Stimulated activated CD8-positive, alpha-beta memory T cell treated with anti-CD3 and anti-CD28 coated beads, Interleukin-2, amount 100 ng/mL, for 48 hours (primary cell): ENCODE data around the gene COPS6.

Source experiments
- DNase-seq, 2 donors: peaks; one replicate each; pipeline ENCODE4 v3.0.0-alpha.2; 2020; ENCODE audit warnings: low read depth in 2 of 2

COPS6 gene

DNA sequence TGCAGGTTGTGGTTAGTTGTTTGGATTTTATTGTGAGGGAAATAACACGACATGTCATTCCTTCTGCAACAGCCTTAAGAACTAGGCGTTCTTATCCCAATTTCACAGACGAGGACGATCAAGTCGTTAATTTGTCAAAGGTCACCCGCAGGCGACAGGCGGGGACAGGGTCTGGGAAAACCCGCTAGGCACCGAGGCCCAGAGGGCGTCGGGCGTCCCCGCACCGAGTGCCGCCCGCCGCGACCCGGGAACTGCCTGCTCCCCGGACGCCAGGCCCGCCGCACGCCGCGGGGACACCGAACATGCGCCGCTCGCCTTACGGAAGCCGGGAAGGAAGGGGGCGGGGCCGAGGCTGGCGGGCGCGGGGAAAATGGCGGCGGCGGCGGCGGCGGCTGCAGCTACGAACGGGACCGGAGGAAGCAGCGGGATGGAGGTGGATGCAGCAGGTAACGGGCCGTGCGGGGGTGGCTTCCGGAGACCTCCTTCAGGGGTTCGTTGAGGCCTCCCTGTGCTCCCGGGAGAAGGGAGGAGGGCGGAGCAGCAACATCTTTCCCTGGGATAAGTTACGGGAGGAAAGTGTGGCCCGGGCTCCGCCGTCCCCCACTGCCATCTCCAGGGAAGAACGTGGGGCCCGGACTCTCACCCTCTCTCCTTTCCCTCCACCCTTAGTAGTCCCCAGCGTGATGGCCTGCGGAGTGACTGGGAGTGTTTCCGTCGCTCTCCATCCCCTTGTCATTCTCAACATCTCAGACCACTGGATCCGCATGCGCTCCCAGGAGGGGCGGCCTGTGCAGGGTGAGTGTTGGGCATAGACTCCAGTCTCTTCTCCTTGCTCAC lies at the start of gene COPS6:
COPS6 (plus strand) TSS at position 349 of the 837 bp plus-strand sequence; CDS start at position 371, 22 bp downstream.
- DNase-seq = peak; percentile 81 to 83

DNA sequence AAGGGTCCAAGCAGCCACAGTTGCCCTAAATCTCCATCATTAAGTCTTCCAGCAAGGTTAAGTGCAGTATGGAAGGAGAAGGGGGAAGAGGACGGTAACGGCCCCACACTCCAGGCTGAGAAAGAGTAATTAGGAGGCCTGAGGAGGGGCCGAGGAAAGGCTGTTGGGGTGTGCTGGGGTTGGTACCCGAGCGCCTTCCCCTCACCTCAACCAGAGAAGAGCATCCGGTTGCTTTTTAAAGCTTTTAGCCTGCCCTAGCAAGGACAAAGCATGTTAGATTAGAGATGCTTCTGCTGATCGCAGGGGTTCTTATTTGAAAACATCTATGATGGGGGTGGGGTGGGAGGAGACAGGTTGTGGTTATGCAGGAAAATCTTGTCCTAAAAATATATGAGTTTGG lies 48.2 kb upstream of the COPS6 start:
- DNase-seq = no peak

DNA sequence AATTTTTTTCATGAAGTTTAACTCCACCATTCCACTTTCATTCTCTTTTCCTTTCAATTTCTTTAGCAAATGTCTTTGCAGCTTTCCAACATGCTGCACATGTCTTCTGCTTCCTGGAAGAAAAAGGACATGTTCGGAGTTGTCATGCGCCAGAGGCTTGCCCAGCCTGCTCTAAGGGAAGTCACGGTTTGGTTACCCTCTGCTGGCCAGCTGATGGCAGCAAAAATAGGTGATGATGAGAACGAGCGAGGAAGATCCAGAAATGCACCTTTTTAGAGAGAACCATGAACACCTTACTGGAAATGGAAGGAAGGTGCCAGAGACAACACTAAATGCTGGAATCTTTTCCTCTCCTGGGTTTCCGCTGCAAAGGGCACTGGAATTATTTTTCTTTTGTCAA lies 44.1 kb upstream of the COPS6 start:
- DNase-seq = no peak

DNA sequence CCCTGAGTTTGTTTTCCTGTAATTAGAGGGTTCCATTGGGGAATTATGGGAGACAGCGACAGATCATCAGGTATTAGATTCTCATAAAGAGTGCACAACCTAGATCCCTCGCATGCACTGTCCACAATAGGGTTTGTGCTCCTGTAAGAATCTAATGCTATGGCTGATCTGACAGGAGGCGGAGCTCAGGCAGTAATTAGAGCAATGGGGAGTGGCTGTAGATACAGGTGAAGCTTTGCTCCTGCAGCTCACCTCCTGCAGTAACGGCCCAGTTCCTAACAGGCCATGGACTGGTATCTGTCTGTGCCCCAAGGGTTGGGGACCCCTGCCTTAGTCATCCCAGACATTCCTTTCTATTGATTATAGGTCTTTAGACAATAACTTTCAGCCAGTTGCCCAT lies 40.1 kb upstream of the COPS6 start:
- DNase-seq = no peak

DNA sequence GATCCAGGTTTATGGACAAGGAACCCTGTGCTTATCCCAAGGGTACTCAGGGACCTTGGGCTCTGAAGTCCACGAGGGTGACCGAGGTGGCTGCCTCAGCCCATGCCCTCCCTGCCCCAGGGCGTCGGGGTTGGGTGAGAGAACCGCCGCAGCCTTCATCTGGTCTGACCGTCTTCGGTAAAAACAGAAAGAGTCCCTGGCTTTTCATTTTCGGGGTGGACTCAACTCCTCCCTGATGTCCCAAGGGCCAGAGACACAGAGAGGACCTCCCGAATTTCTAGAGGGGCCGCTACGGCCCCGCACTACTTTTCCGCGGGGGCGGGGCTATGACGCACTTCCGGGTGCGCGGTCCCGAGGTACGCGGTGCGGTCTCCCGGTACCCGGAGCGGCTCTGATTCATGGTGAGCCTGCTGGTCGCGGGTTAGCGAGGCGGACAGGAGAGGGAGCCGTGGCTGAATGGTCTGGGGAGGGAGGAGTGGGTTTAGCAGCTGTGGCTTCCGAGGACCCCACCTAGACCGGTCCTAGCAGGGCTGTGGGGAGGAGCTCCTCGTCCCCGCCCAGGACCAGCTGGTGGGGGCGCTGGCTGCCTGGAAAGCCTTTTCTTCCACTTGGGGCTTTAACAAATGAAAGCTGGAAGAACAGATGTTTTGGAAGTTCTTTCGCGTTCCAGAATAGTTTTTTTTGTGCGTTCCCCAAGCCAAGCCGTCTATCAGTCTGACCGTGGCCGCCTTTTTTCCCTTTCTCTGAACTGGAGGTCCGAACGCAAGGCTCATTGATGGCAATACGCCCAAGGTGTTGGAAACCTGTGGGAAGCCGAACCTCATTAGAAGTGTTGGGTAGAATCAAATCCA lies 39.1 kb upstream of the COPS6 start, which contains the start of gene ZSCAN21:
ZSCAN21 (plus strand) TSS at position 334 of the 851 bp plus-strand sequence. CDS start 7,233 bp downstream, outside the sequence.
- peak; percentile 72 to 76 for DNase-seq

DNA sequence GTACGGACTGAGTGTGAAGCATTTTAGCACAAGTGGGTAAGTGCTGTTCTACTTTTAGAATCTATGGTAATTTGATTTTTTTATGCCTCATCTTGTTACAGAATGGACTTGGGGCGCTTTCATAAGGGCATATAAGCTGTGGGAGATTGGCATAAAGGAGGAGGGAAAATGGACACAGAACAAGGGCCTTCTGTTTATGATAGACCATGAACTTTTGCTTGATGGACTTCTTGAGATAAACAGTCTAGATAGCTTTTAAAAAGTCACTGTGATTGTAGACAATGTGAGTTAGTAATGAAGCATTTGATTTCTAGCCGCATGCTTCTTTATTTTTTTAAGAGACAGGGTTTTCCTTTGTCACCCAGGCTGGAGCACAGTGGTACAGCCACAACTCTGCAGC lies 37.2 kb upstream of the COPS6 start:
- DNase-seq = no peak

DNA sequence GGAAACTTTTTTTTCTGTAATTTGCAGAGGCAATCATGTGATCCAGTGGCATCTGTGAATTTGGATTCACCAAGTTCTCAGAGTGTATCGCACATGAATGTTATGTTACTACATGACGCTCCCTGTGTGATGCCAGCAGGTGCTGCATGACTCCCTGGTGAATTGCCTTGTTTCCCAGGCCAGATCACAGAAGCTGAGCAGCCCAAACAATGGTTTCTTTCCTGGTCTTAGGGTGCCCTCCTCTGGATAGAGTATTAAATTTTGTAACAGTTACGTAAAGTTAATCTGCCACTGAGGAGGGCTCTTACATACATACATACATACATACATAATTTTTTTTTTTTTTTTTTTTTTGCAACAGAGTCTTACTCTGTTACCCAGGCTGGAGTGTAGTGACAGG lies 35.6 kb upstream of the COPS6 start:
- DNase-seq = no peak

DNA sequence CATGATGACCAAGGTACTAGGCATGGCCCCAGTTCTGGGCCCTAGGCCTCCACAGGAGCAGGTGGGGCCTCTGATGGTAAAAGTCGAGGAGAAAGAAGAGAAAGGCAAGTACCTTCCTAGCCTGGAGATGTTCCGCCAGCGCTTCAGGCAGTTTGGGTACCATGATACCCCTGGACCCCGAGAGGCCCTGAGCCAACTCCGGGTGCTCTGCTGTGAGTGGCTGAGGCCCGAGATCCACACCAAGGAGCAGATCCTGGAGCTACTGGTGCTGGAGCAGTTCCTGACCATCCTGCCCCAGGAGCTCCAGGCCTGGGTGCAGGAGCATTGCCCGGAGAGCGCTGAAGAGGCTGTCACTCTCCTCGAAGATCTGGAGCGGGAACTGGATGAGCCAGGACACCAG lies 31.8 kb upstream of the COPS6 start:
- DNase-seq = no peak

DNA sequence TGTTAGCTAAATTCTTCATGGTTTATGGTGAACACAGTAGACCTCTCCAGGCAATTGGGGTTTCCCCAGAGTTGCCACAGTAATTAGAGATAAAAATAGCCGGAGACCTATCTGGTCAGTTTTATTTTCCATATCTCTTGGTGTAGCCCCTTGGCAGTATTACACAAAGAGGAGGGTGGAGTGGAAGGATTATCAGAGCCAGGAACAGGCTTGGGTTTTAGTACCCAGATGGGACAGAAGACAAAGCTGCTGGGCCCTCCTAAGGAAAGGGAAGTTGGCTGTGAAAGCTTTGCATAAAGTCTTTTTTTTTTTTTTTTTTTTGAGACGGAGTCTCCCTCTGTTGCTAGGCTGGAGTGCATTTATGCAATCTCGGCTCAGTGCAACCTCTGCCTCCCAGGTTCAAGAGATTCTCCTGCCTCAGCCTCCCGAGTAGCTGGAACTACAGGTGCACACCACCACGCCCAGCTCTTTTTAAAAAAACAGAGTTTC lies 29.5 kb upstream of the COPS6 start:
- DNase-seq = no peak

DNA sequence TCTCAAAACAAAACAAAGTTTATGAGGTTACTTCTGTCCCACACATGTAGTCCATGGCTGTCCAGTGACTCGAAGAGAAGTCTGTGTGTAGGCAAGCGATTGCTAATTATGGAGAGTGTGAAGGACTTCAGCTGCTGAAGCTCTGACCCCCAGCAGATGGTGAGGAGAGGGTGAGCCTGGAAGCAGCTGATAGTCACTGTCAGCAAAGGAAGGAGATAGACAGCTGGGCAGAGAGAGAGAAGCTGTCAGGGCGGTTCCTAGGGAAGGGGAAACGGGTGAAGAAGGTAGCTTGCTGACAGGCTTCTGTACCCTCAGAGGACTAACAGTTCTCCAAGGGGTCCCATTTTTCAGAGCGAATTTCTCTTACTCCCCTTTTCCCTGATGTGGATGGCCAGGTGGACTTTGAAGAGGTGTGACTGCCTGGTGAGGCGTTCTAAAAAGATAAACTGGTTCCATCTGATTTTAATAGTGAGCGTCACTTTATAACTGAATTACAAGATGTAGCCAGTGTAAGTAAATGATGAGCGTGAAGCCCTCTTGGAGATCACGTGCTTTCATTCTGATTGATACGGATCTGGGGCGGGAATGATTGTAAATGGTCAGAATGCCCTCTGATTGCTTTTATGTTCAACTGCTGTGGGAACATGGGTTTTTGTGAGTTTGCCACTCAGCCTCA lies 27.1 kb upstream of the COPS6 start:
- DNase-seq = no peak

DNA sequence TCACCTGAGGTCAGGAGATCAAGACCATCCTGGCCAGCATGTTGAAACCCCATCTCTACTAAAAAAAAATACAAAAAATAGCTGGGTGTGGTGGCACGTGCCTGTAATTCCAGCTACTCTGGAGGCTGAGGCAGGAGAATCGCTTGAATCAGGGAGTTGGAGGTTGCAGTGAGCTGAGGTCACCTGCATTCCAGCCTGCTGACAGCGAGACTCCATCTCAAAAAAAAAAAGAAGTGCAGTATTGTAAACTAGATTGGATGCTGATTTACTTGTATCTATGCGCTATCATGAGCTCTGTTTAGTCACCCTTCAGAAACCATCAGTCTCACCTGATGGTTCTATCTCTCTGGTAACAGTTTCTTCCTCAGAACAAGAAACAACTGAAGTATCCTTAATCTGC lies 25.4 kb upstream of the COPS6 start:
- DNase-seq = no peak

DNA sequence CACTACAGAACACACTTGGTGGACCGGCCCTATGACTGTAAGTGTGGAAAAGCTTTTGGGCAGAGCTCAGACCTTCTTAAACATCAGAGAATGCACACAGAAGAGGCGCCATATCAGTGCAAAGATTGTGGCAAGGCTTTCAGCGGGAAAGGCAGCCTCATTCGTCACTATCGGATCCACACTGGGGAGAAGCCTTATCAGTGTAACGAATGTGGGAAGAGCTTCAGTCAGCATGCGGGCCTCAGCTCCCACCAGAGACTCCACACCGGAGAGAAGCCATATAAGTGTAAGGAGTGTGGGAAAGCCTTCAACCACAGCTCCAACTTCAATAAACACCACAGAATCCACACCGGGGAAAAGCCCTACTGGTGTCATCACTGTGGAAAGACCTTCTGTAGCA lies 24.6 kb upstream of the COPS6 start:
- no peak for DNase-seq

DNA sequence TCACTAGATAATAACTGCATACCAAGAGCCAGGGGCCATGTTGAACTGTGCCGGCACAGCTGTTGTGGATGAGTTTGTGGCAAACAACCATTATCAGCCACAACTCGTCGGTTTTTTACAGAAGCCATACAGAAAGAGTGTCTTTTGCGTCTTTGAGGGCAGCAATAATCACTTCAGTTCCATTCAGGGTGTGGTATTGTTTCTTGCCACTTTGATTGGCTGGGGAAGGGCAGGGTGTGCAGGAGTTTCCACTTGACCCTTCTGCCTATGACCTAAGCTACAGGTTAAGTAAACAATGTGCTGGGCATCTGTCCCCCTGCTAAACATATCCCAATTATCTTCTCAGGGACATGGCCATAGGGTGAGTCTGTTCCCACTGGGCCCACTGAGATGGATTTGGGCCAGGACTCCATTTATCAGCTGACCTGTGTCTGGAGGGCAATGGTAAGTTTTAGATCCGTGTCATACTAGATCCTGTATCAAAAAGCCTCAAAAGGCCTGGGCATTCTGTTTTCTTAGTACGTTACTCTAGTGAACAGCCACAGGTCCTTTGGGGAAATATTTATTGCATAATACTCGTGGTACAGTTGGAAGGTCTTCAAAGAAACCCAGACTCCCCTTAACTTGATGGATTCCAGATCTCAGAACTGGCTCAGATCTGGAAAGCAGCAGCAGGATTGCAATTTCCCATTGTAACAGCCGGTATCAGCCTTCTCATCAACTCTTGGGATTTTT lies 23.1 kb upstream of the COPS6 start:
- DNase-seq = no peak

DNA sequence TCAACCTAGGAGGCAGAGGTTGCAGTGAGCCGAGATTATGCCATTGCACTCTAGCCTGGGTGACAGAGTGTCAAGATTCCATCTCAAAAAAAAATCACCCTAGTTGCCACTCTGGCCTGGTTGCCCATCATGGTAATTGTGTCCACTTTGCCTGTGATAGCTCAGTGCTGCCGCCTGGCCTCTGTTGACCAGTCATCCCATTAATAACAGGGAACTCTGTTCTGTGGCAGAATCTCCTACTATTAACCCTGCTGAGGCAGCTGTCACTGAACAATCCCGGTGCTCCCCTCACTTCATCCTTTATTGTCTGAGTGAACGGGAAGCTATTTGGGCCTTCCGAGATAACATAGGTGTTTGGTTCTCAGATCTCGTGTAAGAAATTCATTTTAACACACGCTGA lies 21.8 kb upstream of the COPS6 start:
- no peak for DNase-seq

DNA sequence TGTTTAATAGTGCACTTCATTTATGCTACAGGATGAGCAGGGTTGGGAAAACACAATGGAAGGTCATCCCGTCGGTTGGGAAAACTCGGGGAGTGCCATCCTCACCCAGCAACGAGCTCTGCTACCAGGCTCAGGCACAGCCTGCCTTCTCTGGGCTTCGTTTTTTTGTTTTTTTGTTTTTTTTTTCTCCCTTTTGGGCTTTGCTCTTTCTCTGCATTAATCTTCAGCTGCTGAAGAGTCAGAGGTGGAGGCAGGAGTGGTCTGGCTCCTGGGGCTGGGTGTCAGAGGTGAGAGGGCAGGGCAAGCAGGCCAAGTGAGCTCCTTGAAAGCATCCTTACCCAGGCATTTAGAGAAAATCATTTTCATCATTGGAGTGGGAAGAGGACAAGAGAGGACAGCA lies 18.8 kb upstream of the COPS6 start:
- DNase-seq = no peak

DNA sequence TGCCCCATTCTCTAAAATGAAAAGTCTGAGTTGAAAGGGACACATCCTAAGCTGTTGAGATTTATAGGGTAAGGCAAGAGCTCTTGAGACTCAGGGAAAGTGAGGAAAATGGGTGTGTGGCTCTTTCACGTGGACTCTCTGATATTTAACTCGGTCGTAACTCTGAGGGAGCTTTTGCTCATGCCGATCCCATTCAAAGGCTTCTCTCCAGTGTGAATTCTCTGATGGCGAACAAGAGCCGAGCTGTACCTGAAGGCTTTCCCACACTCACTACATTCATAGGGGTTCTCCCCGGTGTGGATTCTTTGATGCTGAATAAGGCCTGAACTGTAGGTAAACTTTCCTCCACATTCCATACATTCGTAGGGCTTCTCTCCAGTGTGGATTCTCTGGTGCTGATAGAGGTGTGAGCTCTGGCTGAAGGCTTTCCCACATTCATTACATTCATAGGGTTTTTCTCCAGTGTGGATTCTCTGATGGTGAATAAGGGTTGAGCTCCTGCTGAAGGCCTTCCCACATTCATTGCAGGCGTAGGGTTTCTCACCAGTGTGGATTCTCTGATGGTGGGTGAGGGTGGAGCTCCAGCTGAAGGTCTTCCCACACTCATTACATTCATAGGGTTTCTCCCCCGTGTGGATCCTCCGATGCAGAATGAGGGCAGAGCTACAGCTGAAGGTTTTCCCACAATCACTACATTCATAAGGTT lies 17.6 kb upstream of the COPS6 start:
- DNase-seq = no peak

DNA sequence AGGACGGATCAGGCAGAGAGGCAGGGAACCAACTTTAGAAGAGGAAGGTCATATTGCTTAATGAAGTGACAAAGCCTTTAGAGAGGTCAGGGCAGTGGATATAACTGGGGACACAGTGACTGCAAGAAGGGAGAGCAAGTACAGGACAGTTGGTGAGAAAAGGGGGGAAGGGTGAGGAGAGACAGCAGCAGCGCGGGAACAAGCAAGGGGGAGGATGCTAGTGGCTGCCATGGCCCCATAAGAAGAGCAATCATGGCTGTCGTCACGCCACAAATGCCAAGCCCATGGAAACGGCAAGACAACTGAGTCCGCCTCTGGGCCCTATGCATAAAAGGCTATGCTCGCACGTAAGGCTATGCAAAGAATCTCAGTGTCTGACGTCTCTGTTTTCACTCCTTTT lies 16.3 kb upstream of the COPS6 start:
- no peak for DNase-seq

DNA sequence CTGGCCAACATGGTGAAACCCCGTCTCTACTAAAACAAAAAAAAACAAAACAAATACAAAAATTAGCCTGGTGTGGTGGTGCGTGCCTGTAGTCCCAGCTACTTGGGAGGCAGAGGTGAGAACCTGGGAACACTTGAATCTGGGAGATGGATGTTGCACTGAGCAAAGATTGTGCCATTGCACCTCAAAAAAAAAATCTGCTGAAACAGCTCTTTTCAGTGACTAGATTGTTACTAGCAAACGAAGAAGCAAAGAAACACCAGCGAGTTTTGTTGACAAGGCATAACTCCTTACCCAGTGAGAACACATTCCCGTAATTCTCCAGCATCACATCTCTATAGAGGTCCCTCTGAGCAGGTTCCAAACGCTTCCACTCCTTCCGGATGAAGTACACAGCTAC lies 13.9 kb upstream of the COPS6 start:
- DNase-seq = no peak

DNA sequence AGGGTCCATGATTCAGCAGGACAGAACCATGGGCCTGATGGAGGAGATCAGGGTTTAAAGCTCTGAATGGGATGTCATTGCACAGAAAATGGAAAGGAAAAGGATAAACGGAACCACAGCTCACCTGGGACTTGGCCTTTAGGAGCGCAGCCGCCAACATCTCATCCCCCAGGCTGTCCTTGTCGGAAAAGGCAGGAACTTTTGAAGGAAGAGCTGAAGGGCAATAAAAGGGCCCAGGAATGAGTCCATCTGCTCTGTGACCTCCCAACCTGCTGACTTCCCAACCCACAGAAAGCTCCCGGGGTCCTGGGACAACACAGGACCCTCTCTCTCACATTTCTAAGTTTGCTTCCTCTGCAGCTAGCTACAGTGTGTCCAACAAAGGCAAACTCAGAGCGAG lies 13.4 kb upstream of the COPS6 start:
- DNase-seq = no peak

DNA sequence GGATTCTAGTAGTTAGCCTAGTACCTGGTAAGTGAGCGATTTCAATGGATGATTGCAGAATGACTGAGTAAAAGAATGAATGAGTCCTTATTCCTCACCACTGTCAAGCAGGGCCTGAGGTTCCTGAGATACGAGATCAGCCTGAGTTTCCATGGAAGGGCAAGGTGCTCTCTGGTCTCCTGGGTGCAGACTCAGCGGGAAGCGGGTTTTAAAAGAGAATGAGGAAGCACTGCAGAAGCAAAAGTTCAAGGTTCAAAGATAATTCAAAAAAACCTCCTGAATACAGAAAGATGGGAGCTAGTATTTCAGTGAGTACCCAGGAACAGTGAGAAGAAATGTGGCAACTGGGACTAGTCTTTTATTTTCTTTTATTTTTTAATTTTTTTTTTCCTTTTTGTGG lies 11.6 kb upstream of the COPS6 start:
- no peak for DNase-seq

DNA sequence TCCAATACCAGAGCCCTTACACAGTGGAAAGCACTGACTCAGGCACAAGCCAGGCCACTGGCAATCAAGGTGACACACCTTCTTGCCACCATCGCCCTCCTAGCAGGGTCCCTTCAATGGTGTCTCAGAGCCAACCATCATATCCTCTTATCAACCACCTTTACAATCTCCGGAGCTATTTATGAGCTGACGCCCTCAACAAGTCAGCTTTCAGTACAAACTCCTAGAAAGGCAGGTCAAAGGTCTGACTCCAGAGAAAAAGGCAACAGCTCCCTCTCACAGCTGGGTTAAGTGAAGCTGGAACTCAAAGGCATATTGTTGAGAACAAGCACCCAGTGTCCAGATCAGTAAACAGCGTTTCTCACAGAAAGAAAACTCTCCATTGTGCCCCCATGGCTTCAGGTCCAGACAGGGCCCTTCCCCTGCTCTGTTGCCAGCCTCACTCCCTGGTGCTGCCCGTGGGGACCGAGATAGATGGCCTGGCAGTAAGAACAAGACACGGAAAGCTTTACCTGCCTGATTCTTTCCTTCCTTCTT lies 9.7 kb upstream of the COPS6 start:
- no peak for DNase-seq
